H1 (cell line): ENCODE results near the gene EHBP1. TPM values are rescaled to one million over a fixed set of nuclear protein-coding genes. Genes with fewer than 3 reads are reported as not detected.

Source experiments
- CTCF ChIA-PET: fragments of 300-600 bp; sonication (Branson Sonifier 250); formaldehyde crosslinking; loops from one replicate; lab custom pipeline; 2021; ENCODE audit not compliant: partially characterized antibody; lab: Charles Lee
- POLR2A ChIA-PET: fragments of 300-600 bp; sonication (Branson Sonifier 250); formaldehyde crosslinking; loops from one replicate; lab custom pipeline; 2021; ENCODE audit warnings: inconsistent platforms; ENCODE audit not compliant: partially characterized antibody; lab: Charles Lee
- DNase-seq, 2 experiments: peaks; one replicate each; pipeline versions ENCODE4 v3.0.0 to v3.0.0-alpha.2; 2010 to 2022; ENCODE audit warnings: low spot score in 2 of 2, low read depth in 1 of 2, mixed read lengths in 1 of 2
- FAIRE-seq: peaks from 2 replicates; lab custom pipeline; 2011; peaks lifted over from hg19 to GRCh38; lab: Jason Lieb, UNC
- H2AFZ ChIP-seq: 2 replicates; pipeline ENCODE4 v1.8.1; 2012; ENCODE audit warnings: low read length, inconsistent platforms
- H2AK5ac ChIP-seq: 2 replicates; pipeline ENCODE4 v1.6.1; 2013; ENCODE audit warnings: low read depth, low read length
- H2BK120ac ChIP-seq: replicated peaks from 2 replicates; pipeline ENCODE3; 2013; ENCODE audit warnings: low read depth, low read length, inconsistent platforms
- H2BK12ac ChIP-seq: 2 replicates; pipeline ENCODE4 v1.6.1; 2013; ENCODE audit warnings: low read depth, low read length
- H2BK15ac ChIP-seq: 2 replicates; pipeline ENCODE4 v1.6.1; 2013; ENCODE audit warnings: low read length
- H2BK20ac ChIP-seq: 2 replicates; pipeline ENCODE4 v1.6.1; 2013; ENCODE audit warnings: low read length
- H2BK5ac ChIP-seq: 2 replicates; pipeline ENCODE4 v1.6.1; 2013; ENCODE audit warnings: low read depth, low read length
- H3K14ac ChIP-seq: 2 replicates; pipeline ENCODE4 v1.6.1; 2013; ENCODE audit warnings: inconsistent platforms; ENCODE audit not compliant: insufficient read length
- H3K18ac ChIP-seq: 2 replicates; pipeline ENCODE4 v1.6.1; 2013; ENCODE audit warnings: low read length; ENCODE audit errors: extremely low read depth
- H3K23ac ChIP-seq: 2 replicates; pipeline ENCODE4 v1.6.1; 2013; ENCODE audit warnings: inconsistent platforms; ENCODE audit not compliant: insufficient read length
- H3K23me2 ChIP-seq: 2 replicates; pipeline ENCODE4 v1.6.1; 2013; ENCODE audit warnings: low read depth, low read length
- H3K27ac ChIP-seq: 2 replicates; pipeline ENCODE4 v1.6.1; 2011; ENCODE audit warnings: low read depth, low read length, inconsistent platforms
- H3K27me3 ChIP-seq, 4 experiments: replicated peaks in 1 of 4; 1 replicate in 1 of 4; 2 replicates in 3 of 4; pipeline versions ENCODE4 v1.6.1 to v1.8.1; 2011 to 2013; ENCODE audit warnings: low read length in 3 of 4, mild to moderate bottlenecking in 3 of 4, inconsistent platforms in 2 of 4, mixed read lengths in 2 of 4, moderate library complexity in 1 of 4; ENCODE audit not compliant: control insufficient read depth in 3 of 4, insufficient read depth in 3 of 4; ENCODE audit errors: extremely low read depth in 1 of 4
- H3K36me3 ChIP-seq, 4 experiments: 2 replicates each; pipeline versions ENCODE4 v1.6.1 to v1.8.1; 2011 to 2013; ENCODE audit warnings: mild to moderate bottlenecking in 4 of 4, low read length in 3 of 4, moderate library complexity in 2 of 4, control low read depth in 1 of 4, inconsistent platforms in 1 of 4; ENCODE audit not compliant: insufficient read depth in 4 of 4, control insufficient read depth in 2 of 4
- H3K4ac ChIP-seq: replicated peaks from 2 replicates; pipeline ENCODE3; 2013; ENCODE audit warnings: low read length, low read depth, mixed read lengths, inconsistent platforms; ENCODE audit not compliant: insufficient read length
- H3K4me1 ChIP-seq, 4 experiments: replicated peaks in 1 of 4; 1 replicate in 1 of 4; 2 replicates in 3 of 4; pipeline versions ENCODE4 v1.6.1 to v1.8.1; 2011 to 2013; ENCODE audit warnings: low read length in 3 of 4, inconsistent platforms in 2 of 4, mixed read lengths in 1 of 4; ENCODE audit not compliant: insufficient read depth in 4 of 4, control insufficient read depth in 3 of 4
- H3K4me2 ChIP-seq, 2 experiments: 2 replicates each; pipeline versions ENCODE4 v1.6.1 to v1.8.1; 2011 to 2013; ENCODE audit warnings: low read depth in 2 of 2, low read length in 2 of 2, control low read depth in 1 of 2, inconsistent platforms in 1 of 2, mild to moderate bottlenecking in 1 of 2; ENCODE audit not compliant: insufficient read depth in 1 of 2
- H3K4me3 ChIP-seq, 4 experiments: fragments of 200-600, 300-600 bp in 1 of 4; sonication (generic), shearing (Covaris generic), sonication (Bioruptor Twin) in 1 of 4; 2 replicates each; pipeline versions ENCODE4 v1.5.1 to v1.8.1; 2011 to 2016; ENCODE audit warnings: low read length in 4 of 4, low read depth in 3 of 4, control low read depth in 2 of 4, inconsistent platforms in 2 of 4, mild to moderate bottlenecking in 2 of 4, mixed read lengths in 1 of 4, moderate library complexity in 1 of 4; ENCODE audit not compliant: insufficient read depth in 2 of 4; ENCODE audit errors: extremely low read depth in 1 of 4
- H3K56ac ChIP-seq: replicated peaks from 2 replicates; pipeline ENCODE3; 2013; ENCODE audit warnings: low read depth, mild to moderate bottlenecking, mixed read lengths, low read length, inconsistent platforms; ENCODE audit not compliant: insufficient read length
- H3K79me1 ChIP-seq: 2 replicates; pipeline ENCODE4 v1.6.1; 2013; ENCODE audit warnings: low read depth, low read length, control low read depth
- H3K79me2 ChIP-seq, 2 experiments: 2 replicates each; pipeline versions ENCODE4 v1.6.1 to v1.8.1; 2012 to 2013; ENCODE audit warnings: low read length in 2 of 2, mild to moderate bottlenecking in 2 of 2, inconsistent platforms in 1 of 2; ENCODE audit not compliant: insufficient read depth in 2 of 2, control insufficient read depth in 1 of 2
- H3K9ac ChIP-seq, 4 experiments: replicated peaks in 1 of 4; 1 replicate in 1 of 4; 2 replicates in 3 of 4; pipeline versions ENCODE4 v1.6.1 to v1.8.1; 2011 to 2013; ENCODE audit warnings: low read depth in 3 of 4, low read length in 3 of 4, control low read depth in 2 of 4, mild to moderate bottlenecking in 2 of 4, moderate library complexity in 2 of 4, inconsistent platforms in 1 of 4; ENCODE audit errors: extremely low read depth in 1 of 4
- H3K9me3 ChIP-seq, 2 experiments: 2 replicates each; pipeline versions ENCODE4 v1.6.1 to v1.8.1; 2012 to 2013; ENCODE audit warnings: mild to moderate bottlenecking in 2 of 2, moderate library complexity in 2 of 2, control low read depth in 1 of 2, inconsistent platforms in 1 of 2, low read depth in 1 of 2, low read length in 1 of 2, mixed read lengths in 1 of 2; ENCODE audit not compliant: insufficient read depth in 2 of 2
- H4K20me1 ChIP-seq, 2 experiments: replicated peaks in 1 of 2; 2 replicates each; pipeline versions ENCODE3 to v1.8.1; 2011 to 2013; ENCODE audit warnings: inconsistent platforms in 2 of 2, low read length in 2 of 2, mild to moderate bottlenecking in 1 of 2; ENCODE audit not compliant: insufficient read depth in 2 of 2, control insufficient read depth in 1 of 2
- H4K5ac ChIP-seq: 2 replicates; pipeline ENCODE4 v1.6.1; 2013; ENCODE audit warnings: low read length, low read depth, mixed read lengths, inconsistent platforms; ENCODE audit not compliant: insufficient read length
- H4K8ac ChIP-seq: 2 replicates; pipeline ENCODE4 v1.8.0; 2013; ENCODE audit warnings: mild to moderate bottlenecking, moderate library complexity, low read length, inconsistent platforms; ENCODE audit not compliant: insufficient read depth; ENCODE audit errors: extremely low read depth
- H4K91ac ChIP-seq: replicated peaks from 2 replicates; pipeline ENCODE3; 2013; ENCODE audit warnings: low read length, mixed read lengths, inconsistent platforms; ENCODE audit not compliant: insufficient read length
- BACH1 ChIP-seq: IDR thresholded peaks from 2 replicates; pipeline ENCODE4 v1.6.1; 2012; ENCODE audit warnings: low read length, improper control_type of control experiment
- CBX8 ChIP-seq: fragments of 300-800, 300-1000 bp; sonication (generic); IDR thresholded peaks from 2 replicates; pipeline ENCODE4 v1.7.1; 2016; ENCODE audit warnings: low read depth, low read length, borderline replicate concordance
- CTBP2 ChIP-seq: IDR thresholded peaks from 2 replicates; pipeline ENCODE4 v1.7.0; 2011; ENCODE audit warnings: borderline replicate concordance, mild to moderate bottlenecking, moderate library complexity, mixed read lengths, low read length; ENCODE audit not compliant: insufficient read depth, insufficient read length
- HDAC6 ChIP-seq: IDR thresholded peaks from one replicate; pipeline ENCODE4 v1.7.1; 2012; ENCODE audit warnings: low read depth, mild to moderate bottlenecking, inconsistent platforms, low read length, moderate library complexity
- SIX5 ChIP-seq: IDR thresholded peaks from 2 replicates; pipeline ENCODE4 v1.6.1; 2011; ENCODE audit warnings: mild to moderate bottlenecking, low read depth, low read length
- ZNF274 ChIP-seq: IDR thresholded peaks from 2 replicates; pipeline ENCODE4 v1.7.0; 2012; ENCODE audit warnings: low read length, borderline replicate concordance; ENCODE audit errors: extremely low read depth
- WGBS, 2 experiments: shearing (Covaris generic) in 1 of 2; methylation state at CpG; one replicate each; pipeline versions ENCODE4 v1.1.6 to v1.1.7; 2013 to 2015; ENCODE audit warnings: low lambda C conversion rate in 2 of 2, mixed read lengths in 2 of 2, inconsistent platforms in 1 of 2, low coverage in 1 of 2, missing lambda C conversion rate in 1 of 2; ENCODE audit not compliant: insufficient replicate concordance in 2 of 2, insufficient coverage in 1 of 2, insufficient read length in 1 of 2; ENCODE audit errors: extremely low coverage in 1 of 2, missing lambda C conversion rate in 1 of 2; 5-methylcytosine and 5-hydroxymethylcytosine counted together
- polyA plus RNA-seq, 7 experiments: library from polyadenylated mRNA; depleted of rRNA in 3 of 7; stranded (reverse) in 5 of 7; unstranded in 2 of 7; fragments of >200 nt in 5 of 7; fragments of 200-250 nt in 2 of 7; gene quantifications; 1 replicate in 5 of 7; 2 replicates in 1 of 7; 4 replicates in 1 of 7; pipeline versions ENCODE4 v1.2.1 to v1.2.3, GENCODE V29; 2011 to 2013; ENCODE audit warnings: missing spikeins in 2 of 7, mixed read lengths in 2 of 7
- total RNA-seq: library from RNA; stranded (reverse); fragmentation: NEBNext Ultra II Directional; extraction: Animal tissue kit (Norgen Biotek cat#: 25700); gene quantifications from 2 replicates; pipeline ENCODE4 v1.2.1, GENCODE V29; 2021
- TF ChIP-seq, protein P1 (sequence below), 3 experiments: IDR thresholded peaks; 1 replicate in 2 of 3; 2 replicates in 1 of 3; pipeline versions ENCODE4 v1.5.1 to v1.6.1; 2011; ENCODE audit warnings: low read length in 3 of 3, mild to moderate bottlenecking in 3 of 3, inconsistent platforms in 2 of 3, low read depth in 1 of 3, moderate library complexity in 1 of 3; ENCODE audit not compliant: insufficient read depth in 1 of 3; ENCODE audit errors: control extremely low read depth in 1 of 3

EHBP1 gene
- total and polyA plus RNA-seq, 2 of the 8 experiments (the other 6 are each of a cell fraction or from before 2014, with no cell fraction given) = 12.0 to 64.1 TPM

DNA sequence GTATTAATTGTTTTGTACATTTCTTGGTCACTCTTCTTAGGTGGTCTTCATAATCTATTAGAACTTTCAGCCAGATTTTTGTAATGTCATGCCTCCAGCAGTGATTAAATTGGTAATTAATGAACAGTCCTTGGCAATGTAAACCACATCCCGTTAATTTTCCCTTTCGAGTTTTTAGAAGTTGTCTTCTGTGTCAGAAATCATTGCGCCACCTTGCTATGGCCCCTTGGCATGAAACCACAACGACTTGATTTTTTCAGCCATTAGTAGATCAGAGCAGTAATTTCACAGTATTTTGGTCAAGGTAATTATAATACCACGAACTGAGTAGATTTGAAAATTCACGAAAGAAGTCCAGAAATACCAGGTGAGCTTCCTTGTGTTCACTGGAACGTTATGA is 259.2 kb downstream of the EHBP1 start:
- no peak overlapping the region for H2BK15ac ChIP-seq
- no peak overlapping the region for H3K4ac ChIP-seq
- CTCF ChIA-PET = interaction anchor here (0.6 kb wide), 2 partner anchors 347 to 498 kb away, joined by 3 to 4 read pairs; no protein-coding TSS in a partner anchor
- no peak overlapping the region for H4K5ac ChIP-seq
- no peak overlapping the region for H2BK5ac ChIP-seq
- H3K27ac ChIP-seq = no peak overlapping the region
- no peak overlapping the region for H3K9ac ChIP-seq
- no peak overlapping the region for H2BK12ac ChIP-seq
- no peak for TF ChIP-seq CTBP2
- no peak for TF ChIP-seq BACH1
- TF ChIP-seq ZNF274 = no peak
- TF ChIP-seq SIX5 = no peak
- no peak for TF ChIP-seq CBX8
- TF ChIP-seq, protein P1, sequence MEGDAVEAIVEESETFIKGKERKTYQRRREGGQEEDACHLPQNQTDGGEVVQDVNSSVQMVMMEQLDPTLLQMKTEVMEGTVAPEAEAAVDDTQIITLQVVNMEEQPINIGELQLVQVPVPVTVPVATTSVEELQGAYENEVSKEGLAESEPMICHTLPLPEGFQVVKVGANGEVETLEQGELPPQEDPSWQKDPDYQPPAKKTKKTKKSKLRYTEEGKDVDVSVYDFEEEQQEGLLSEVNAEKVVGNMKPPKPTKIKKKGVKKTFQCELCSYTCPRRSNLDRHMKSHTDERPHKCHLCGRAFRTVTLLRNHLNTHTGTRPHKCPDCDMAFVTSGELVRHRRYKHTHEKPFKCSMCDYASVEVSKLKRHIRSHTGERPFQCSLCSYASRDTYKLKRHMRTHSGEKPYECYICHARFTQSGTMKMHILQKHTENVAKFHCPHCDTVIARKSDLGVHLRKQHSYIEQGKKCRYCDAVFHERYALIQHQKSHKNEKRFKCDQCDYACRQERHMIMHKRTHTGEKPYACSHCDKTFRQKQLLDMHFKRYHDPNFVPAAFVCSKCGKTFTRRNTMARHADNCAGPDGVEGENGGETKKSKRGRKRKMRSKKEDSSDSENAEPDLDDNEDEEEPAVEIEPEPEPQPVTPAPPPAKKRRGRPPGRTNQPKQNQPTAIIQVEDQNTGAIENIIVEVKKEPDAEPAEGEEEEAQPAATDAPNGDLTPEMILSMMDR (IDR thresholded peaks at IDR 0.05; ENCODE audit: control extremely low read depth in 1 of 3, insufficient read depth in 1 of 3, low read depth in 1 of 3, low read length in 3 of 3) = no peak
- TF ChIP-seq HDAC6 = no peak
- TF ChIP-seq, all 59 proteins: peak for 0
- Histone ChIP-seq H3K4me3 (no peak overlapping the region), H4K20me1 (no peaks in the 10 kb centered on the region), H3K79me1 (no peaks in the 10 kb centered on the region), H2BK120ac (no peak overlapping the region), H3K4me2 (no peak overlapping the region), H3K36me3 (no peaks in the 10 kb centered on the region), H3K56ac (no peak overlapping the region), H3K27me3 (no peaks in the 10 kb centered on the region), H3K9me3 (no peaks in the 10 kb centered on the region), H3K23ac (no peak overlapping the region), H3K4me1 (no peaks in the 10 kb centered on the region), H2AK5ac (no peak overlapping the region), H3K79me2 (no peaks in the 10 kb centered on the region), H3K18ac (no peak overlapping the region), H3K14ac (no peak overlapping the region), H3K23me2 (no peaks in the 10 kb centered on the region), H4K91ac (no peak overlapping the region), H4K8ac (no peak overlapping the region), H2AFZ (no peak overlapping the region), H2BK20ac (no peak overlapping the region)
- WGBS, 2 experiments = 89% methylated on average over 7 of the region's 7 CpGs; no CpG with 5 or more reads in 1 of the 2 experiments
- FAIRE-seq (no peak), DNase-seq (no peak)
- POLR2A ChIA-PET = interaction anchor here (0.6 to 0.8 kb wide), 3 partner anchors 13 to 317 kb away, joined by 3 to 5 read pairs (median 4); no protein-coding TSS in a partner anchor
